Fibroblast of gingiva (primary cell): Measurements from ENCODE around the gene PLEKHA4.
"Not testable (repeated sequence)": the region's sequence is repeated elsewhere in the genome, so short reads cannot be mapped to it uniquely, and the experiment has no call there.

Experiments used
- DNase-seq: peaks from one replicate; pipeline ENCODE4 v3.0.0-alpha.2; 2011; ENCODE audit warnings: low read depth

PLEKHA4 gene

GRCh38 chr19:48887861-48888612 lies 19.6 kb upstream of the PLEKHA4 start:
- DNase-seq: no peak

- DNase-seq: no peak
Measured at GRCh38 chr19:48883726-48884125, 15.3 kb upstream of the PLEKHA4 start.

GRCh38 chr19:48881741-48882657 lies 13.6 kb upstream of the PLEKHA4 start:
- DNase-seq: no peak

- DNase-seq: not testable (repeated sequence)
Measured at GRCh38 chr19:48879696-48880095, 11.3 kb upstream of the PLEKHA4 start.

GRCh38 chr19:48879025-48879637 lies 10.7 kb upstream of the PLEKHA4 start:
- DNase-seq: no peak

- DNase-seq: no peak
Measured at GRCh38 chr19:48878196-48879024, 10.0 kb upstream of the PLEKHA4 start.

- no peak for DNase-seq
Measured at GRCh38 chr19:48877855-48878195, 9.4 kb upstream of the PLEKHA4 start.

- not testable (repeated sequence) for DNase-seq
Measured at GRCh38 chr19:48876043-48876981, 7.9 kb upstream of the PLEKHA4 start.

- peak; percentile 33 for DNase-seq
Measured at GRCh38 chr19:48874303-48875135, 6.1 kb upstream of the PLEKHA4 start.

- peak; percentile 37 for DNase-seq
Measured at GRCh38 chr19:48873476-48874302, 5.3 kb upstream of the PLEKHA4 start.

GRCh38 chr19:48872884-48873475 lies 4.6 kb upstream of the PLEKHA4 start:
- peak; percentile 91 for DNase-seq

GRCh38 chr19:48872182-48872883 lies 3.9 kb upstream of the PLEKHA4 start, which contains the start of gene PPP1R15A:
Gene PPP1R15A, plus strand, starts transcription at chr19:48872421. Its CDS starts 813 bp downstream, at chr19:48873234.
- peak; percentile 98 for DNase-seq

- DNase-seq: not testable (repeated sequence)
Measured at GRCh38 chr19:48871471-48872181, 3.2 kb upstream of the PLEKHA4 start.

GRCh38 chr19:48870048-48870447 lies 1.6 kb upstream of the PLEKHA4 start:
- DNase-seq: no peak

- no peak for DNase-seq
Measured at GRCh38 chr19:48867746-48868113, 687 bp downstream of the PLEKHA4 start.

GRCh38 chr19:48867123-48867745 lies 1.2 kb downstream of the PLEKHA4 start:
- DNase-seq: no peak

GRCh38 chr19:48866692-48867091 lies 1.7 kb downstream of the PLEKHA4 start:
- no peak for DNase-seq
